Caco-2 (cell line): ENCODE measurements around the gene ZNF557. TPM values are rescaled to one million over a fixed set of nuclear protein-coding genes. Genes with fewer than 3 reads are reported as not detected.
"Not testable (repeated sequence)": the region's sequence is repeated elsewhere in the genome, so short reads cannot be mapped to it uniquely, and the experiment has no call there.

Experiments used
- BruUV-seq: library from RNA; stranded (reverse); fragments of 400-500 nt; replicated peaks from 2 replicates; lab custom pipeline; 2021; lab: Mats Ljungman, UMichigan
- CTCF ChIA-PET: fragments of 300-600 bp; sonication (Branson Sonifier 250); formaldehyde crosslinking; loops from one replicate; lab custom pipeline; 2022; ENCODE audit warnings: antibody characterized with exemption; lab: Charles Lee
- POLR2A ChIA-PET: fragments of 300-600 bp; sonication (Branson Sonifier 250); formaldehyde crosslinking; loops from one replicate; lab custom pipeline; 2022; ENCODE audit warnings: antibody characterized with exemption; lab: Charles Lee
- DNase-seq, 2 experiments: peaks; one replicate each; pipeline versions ENCODE4 v3.0.0 to v3.0.0-alpha.2; 2020 to 2022
- H3K27me3 ChIP-seq: replicated peaks from 2 replicates; pipeline ENCODE4 v1.6.0; 2011; ENCODE audit warnings: low read length; ENCODE audit not compliant: control insufficient read depth, insufficient read depth
- H3K36me3 ChIP-seq: 2 replicates; pipeline ENCODE4 v1.5.1; 2011; ENCODE audit warnings: low read length; ENCODE audit not compliant: control insufficient read depth, insufficient read depth
- H3K4me1 ChIP-seq: fragments of 250-450 bp; sonication (Bioruptor Pico); 2 replicates; pipeline ENCODE4 v1.5.1; 2020; ENCODE audit warnings: mild to moderate bottlenecking
- H3K4me3 ChIP-seq: 2 replicates; pipeline ENCODE4 v1.5.1; 2011; ENCODE audit warnings: low read depth, mild to moderate bottlenecking, control low read depth, low read length
- H3K9me3 ChIP-seq: fragments of 250-450 bp; sonication (Bioruptor Pico); 2 replicates; pipeline ENCODE4 v1.5.1; 2020; ENCODE audit warnings: mild to moderate bottlenecking, moderate library complexity
- H3K27ac Mint-ChIP-seq: one replicate; pipeline ENCODE4 v1.8.0; 2022; ENCODE audit warnings: mixed read lengths; ENCODE audit not compliant: unreplicated experiment
- H3K27me3 Mint-ChIP-seq: one replicate; pipeline ENCODE4 v1.8.0; 2022; ENCODE audit warnings: mixed read lengths; ENCODE audit not compliant: insufficient read depth, unreplicated experiment
- H3K36me3 Mint-ChIP-seq: one replicate; pipeline ENCODE4 v1.8.0; 2022; ENCODE audit warnings: mild to moderate bottlenecking, mixed read lengths; ENCODE audit not compliant: insufficient read depth, unreplicated experiment
- H3K4me1 Mint-ChIP-seq: one replicate; pipeline ENCODE4 v1.8.0; 2022; ENCODE audit warnings: low read depth, mixed read lengths; ENCODE audit not compliant: unreplicated experiment
- H3K4me3 Mint-ChIP-seq: one replicate; pipeline ENCODE4 v1.8.0; 2022; ENCODE audit warnings: mild to moderate bottlenecking, moderate library complexity, mixed read lengths; ENCODE audit not compliant: unreplicated experiment
- H3K9me3 Mint-ChIP-seq: one replicate; pipeline ENCODE4 v1.8.0; 2022; ENCODE audit warnings: mixed read lengths; ENCODE audit not compliant: unreplicated experiment
- CTCF ChIP-seq, 2 experiments: fragments of 200-600 bp in 1 of 2; IDR thresholded peaks; 1 replicate in 1 of 2; 2 replicates in 1 of 2; pipeline versions ENCODE4 v1.5.1 to v1.8.0; 2011 to 2022; ENCODE audit warnings: antibody characterized with exemption in 1 of 2, control low read depth in 1 of 2, inconsistent platforms in 1 of 2, low read depth in 1 of 2, low read length in 1 of 2, mild to moderate bottlenecking in 1 of 2, moderate library complexity in 1 of 2; ENCODE audit not compliant: insufficient read depth in 1 of 2, severe bottlenecking in 1 of 2, unreplicated experiment in 1 of 2
- intact Hi-C: fragments of 100-400 bp; cut with micrococcal nuclease; formaldehyde crosslinking; loops from one replicate; pipeline ENCODE4 v1.10.0; 2022; ENCODE audit not compliant: unreplicated experiment
- total RNA-seq: library from RNA; stranded (reverse); gene quantifications from 2 replicates; pipeline ENCODE4 v1.2.3, GENCODE V29; 2022

The ZNF557 gene
- total RNA-seq, 1 experiment from 2014 or later: 8.3 TPM

GRCh38 chr19:7058576-7058975, 10.9 kb upstream of the ZNF557 start, which contains the start of gene MBD3L3:
Gene MBD3L3 (minus strand): TSS chr19:7058676. CDS start chr19:7058605, 71 bp downstream.
- H3K36me3 ChIP-seq, intact Hi-C loops, DNase-seq, H3K27ac Mint-ChIP-seq, H3K4me3 ChIP-seq, CTCF ChIA-PET, H3K4me1 ChIP-seq, H3K27me3 Mint-ChIP-seq, BruUV-seq, H3K27me3 ChIP-seq, H3K36me3 Mint-ChIP-seq, H3K4me1 Mint-ChIP-seq, H3K9me3 Mint-ChIP-seq, H3K9me3 ChIP-seq, POLR2A ChIA-PET, H3K4me3 Mint-ChIP-seq: not testable (repeated sequence)

DNA sequence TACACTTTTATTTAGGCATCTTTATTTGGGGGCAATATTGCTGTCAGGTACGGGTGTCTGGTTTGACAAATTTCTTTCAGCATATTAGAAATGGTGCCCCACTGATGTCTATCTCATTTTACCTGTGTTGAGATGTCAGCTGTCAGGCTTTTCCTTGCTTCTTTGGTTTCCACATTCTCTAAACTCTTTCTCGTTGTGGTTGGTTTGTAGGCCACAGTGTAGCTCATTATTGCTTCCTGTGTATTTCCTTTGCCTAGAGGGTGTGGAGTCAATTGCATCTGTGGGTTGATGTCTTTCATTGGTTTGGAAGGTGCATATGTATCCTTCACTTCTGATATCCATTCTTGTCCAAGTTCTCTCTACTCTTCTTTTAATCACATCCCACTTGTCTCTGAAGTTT, 9.5 kb upstream of the ZNF557 start:
- H3K27me3 Mint-ChIP-seq, CTCF ChIA-PET, H3K27ac Mint-ChIP-seq, H3K9me3 ChIP-seq, H3K4me3 Mint-ChIP-seq, H3K9me3 Mint-ChIP-seq, H3K36me3 Mint-ChIP-seq, POLR2A ChIA-PET, H3K4me1 ChIP-seq, H3K4me3 ChIP-seq, BruUV-seq, H3K4me1 Mint-ChIP-seq, H3K36me3 ChIP-seq, intact Hi-C loops, DNase-seq, H3K27me3 ChIP-seq: not testable (repeated sequence)

- no peaks in the 10 kb centered on the region for H3K36me3 Mint-ChIP-seq
- no peak overlapping the region for H3K4me3 Mint-ChIP-seq
- H3K4me1 Mint-ChIP-seq: no peaks in the 10 kb centered on the region
- no peak for TF ChIP-seq CTCF (IDR thresholded peaks at IDR 0.05; ENCODE audit: insufficient read depth in 1 of 2, low read depth in 1 of 2, low read length in 1 of 2, severe bottlenecking in 1 of 2, unreplicated experiment in 1 of 2)
- H3K27ac Mint-ChIP-seq: no peak overlapping the region
- peaks cover 1% of the 10 kb centered on the region; the same call in 1 of the 2 replicates for H3K9me3 ChIP-seq
- peaks cover 9% of the 10 kb centered on the region for H3K9me3 Mint-ChIP-seq
- intact Hi-C loops: no loop called here
- no peaks in the 10 kb centered on the region for H3K27me3 ChIP-seq
- no peaks in the 10 kb centered on the region for H3K36me3 ChIP-seq
- no peak for DNase-seq
- POLR2A ChIA-PET: no interaction called here
- no peaks in the 10 kb centered on the region for H3K27me3 Mint-ChIP-seq
- CTCF ChIA-PET: no interaction called here
- no peaks in the 10 kb centered on the region for H3K4me1 ChIP-seq
- no TSS peak for BruUV-seq
- no peak overlapping the region for H3K4me3 ChIP-seq
Observed at GRCh38 chr19:7063339-7063738, 6.2 kb upstream of the ZNF557 start.

GRCh38 chr19:7063764-7064418, 5.6 kb upstream of the ZNF557 start:
- CTCF ChIA-PET: no interaction called here
- POLR2A ChIA-PET: no interaction called here
- BruUV-seq: no TSS peak
- Mint-ChIP-seq H3K9me3 (peaks cover 9% of the 10 kb centered on the region), H3K4me1 (peaks cover 3% of the 10 kb centered on the region), H3K4me3 (no peak overlapping the region), H3K27ac (no peak overlapping the region), H3K36me3 (peaks cover 2% of the 10 kb centered on the region), H3K27me3 (no peaks in the 10 kb centered on the region)
- Histone ChIP-seq H3K27me3 (no peaks in the 10 kb centered on the region), H3K4me3 (no peak overlapping the region), H3K4me1 (no peaks in the 10 kb centered on the region), H3K36me3 (no peaks in the 10 kb centered on the region), H3K9me3 (peaks cover 6% of the 10 kb centered on the region; the same call in 1 of the 2 replicates)
- no peak for TF ChIP-seq CTCF (IDR thresholded peaks at IDR 0.05; ENCODE audit: insufficient read depth in 1 of 2, low read depth in 1 of 2, low read length in 1 of 2, severe bottlenecking in 1 of 2, unreplicated experiment in 1 of 2)
- DNase-seq: no peak
- intact Hi-C loops: no loop called here

DNA sequence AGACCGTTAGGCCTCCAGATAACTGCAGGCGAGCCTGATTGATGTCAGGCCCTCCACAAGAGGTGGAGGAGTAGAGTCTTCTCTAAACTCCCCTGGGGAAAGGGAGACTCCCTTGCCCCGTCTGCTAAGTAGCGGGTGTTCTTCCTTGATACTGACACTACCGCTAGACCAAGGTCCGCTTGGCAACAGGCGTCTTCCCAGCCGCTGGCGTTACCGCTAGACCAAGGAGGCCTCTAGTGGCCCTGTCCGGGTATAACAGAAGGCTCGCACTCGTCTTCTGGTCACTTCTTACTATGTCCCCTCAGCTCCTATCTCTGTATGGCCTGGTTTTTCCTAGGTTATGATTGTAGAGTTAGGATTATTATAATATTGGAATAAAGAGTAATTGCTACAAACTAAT, 2.4 kb upstream of the ZNF557 start:
- DNase-seq: peak in 1 of 2 experiments; percentile 29

More for the DNA sequence above, 2.4 kb upstream of the ZNF557 start:
- POLR2A ChIA-PET, H3K4me3 Mint-ChIP-seq, H3K27me3 Mint-ChIP-seq, intact Hi-C loops, H3K9me3 Mint-ChIP-seq, BruUV-seq, H3K9me3 ChIP-seq, H3K4me1 Mint-ChIP-seq, CTCF ChIA-PET, H3K27ac Mint-ChIP-seq, H3K27me3 ChIP-seq, H3K4me3 ChIP-seq, H3K36me3 ChIP-seq, H3K4me1 ChIP-seq: not testable (repeated sequence)
- H3K36me3 Mint-ChIP-seq: peaks cover 19% of the 10 kb centered on the region
